Measurements from ENCODE around the gene PAF1. TPM values are rescaled to one million over a fixed set of nuclear protein-coding genes. Genes with fewer than 3 reads are reported as not detected.

Gene PAF1
- total and polyA plus RNA-seq, 2 of the 13 experiments (the other 11 are each of a cell fraction or from before 2014, with no cell fraction given): 30.2 to 31.1 TPM

DNA sequence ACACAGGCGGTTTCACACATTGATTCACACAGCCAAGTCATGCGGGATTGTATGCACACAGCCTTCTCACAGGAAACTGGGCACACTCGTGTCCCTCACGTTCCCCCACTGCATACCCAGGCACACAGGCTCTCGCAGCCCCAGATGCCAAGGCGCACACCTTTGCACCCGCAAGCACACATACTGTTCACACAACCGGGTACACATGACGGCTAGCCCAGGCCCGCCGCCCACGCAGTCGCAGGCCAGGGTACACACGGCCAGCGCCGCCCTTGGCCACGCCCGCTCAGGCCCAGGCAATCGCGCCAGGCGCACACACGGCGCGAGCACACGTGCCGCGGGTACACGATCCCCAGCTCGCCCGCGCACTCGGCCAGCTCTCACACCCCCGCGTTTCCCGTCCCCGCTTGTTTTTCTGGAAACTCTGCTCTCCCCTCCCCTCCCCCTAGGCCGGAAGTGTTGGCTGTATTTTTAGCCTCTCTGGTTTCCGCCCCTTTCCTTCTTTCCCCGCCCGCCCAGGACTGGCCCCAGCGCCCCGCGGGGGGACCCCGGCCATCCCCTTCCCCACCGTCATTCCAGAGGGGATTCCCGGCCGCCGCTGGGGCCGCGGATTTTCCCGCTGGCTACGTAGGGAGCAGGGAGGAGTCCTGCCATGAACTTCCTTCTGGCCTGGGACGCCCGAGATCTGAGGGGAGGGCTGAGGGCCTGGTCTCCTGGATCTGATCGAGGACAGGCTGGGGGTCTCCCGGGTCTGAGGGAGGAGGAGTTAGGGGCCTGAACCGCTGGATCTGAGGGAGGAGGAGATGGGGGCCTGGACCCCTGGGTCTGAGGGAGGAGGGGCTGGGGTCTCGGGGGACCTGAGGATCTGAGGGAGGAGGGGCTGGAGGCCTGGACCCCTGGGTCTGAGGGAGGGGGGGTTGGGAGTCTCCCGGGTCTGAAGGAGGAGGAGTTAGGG lies 11.7 kb upstream of the PAF1 start (continued):
- TF ChIP-seq, protein P1, sequence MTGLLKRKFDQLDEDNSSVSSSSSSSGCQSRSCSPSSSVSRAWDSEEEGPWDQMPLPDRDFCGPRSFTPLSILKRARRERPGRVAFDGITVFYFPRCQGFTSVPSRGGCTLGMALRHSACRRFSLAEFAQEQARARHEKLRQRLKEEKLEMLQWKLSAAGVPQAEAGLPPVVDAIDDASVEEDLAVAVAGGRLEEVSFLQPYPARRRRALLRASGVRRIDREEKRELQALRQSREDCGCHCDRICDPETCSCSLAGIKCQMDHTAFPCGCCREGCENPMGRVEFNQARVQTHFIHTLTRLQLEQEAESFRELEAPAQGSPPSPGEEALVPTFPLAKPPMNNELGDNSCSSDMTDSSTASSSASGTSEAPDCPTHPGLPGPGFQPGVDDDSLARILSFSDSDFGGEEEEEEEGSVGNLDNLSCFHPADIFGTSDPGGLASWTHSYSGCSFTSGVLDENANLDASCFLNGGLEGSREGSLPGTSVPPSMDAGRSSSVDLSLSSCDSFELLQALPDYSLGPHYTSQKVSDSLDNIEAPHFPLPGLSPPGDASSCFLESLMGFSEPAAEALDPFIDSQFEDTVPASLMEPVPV (CRISPR knock-in tag; IDR thresholded peaks at IDR 0.05): no peak
- TF ChIP-seq ISX (CRISPR knock-in tag; conservative IDR thresholded peaks at IDR 0.05) (no peak), ZNF781 (CRISPR knock-in tag; IDR thresholded peaks at IDR 0.05; ENCODE audit: borderline replicate concordance, not compliant biosample characterization) (no peak), ZNF326 (CRISPR knock-in tag; IDR thresholded peaks at IDR 0.05; ENCODE audit: borderline replicate concordance) (0 out of 2 replicates have a peak, but pooled peaks have one; percentile 54), MED13 (CRISPR knock-in tag; IDR thresholded peaks at IDR 0.05) (no peak), NR1H2 (CRISPR knock-in tag; IDR thresholded peaks at IDR 0.05; ENCODE audit: borderline replicate concordance, low read depth) (0 out of 2 replicates have a peak, but pooled peaks have one; percentile 7), ZNF33A (CRISPR knock-in tag; IDR thresholded peaks at IDR 0.05; ENCODE audit: borderline replicate concordance) (no peak), YEATS4 (CRISPR knock-in tag; IDR thresholded peaks at IDR 0.05; ENCODE audit: borderline replicate concordance) (0 out of 2 replicates have a peak, but pooled peaks have one; percentile 30), ZFAT (CRISPR knock-in tag; conservative IDR thresholded peaks at IDR 0.05) (no peak), TBX3 (IDR thresholded peaks at IDR 0.05; ENCODE audit: borderline replicate concordance) (peak; percentile 7; the same call in 1 of the 2 replicates), SSRP1 (CRISPR knock-in tag; IDR thresholded peaks at IDR 0.05) (no peak), TAF1 (CRISPR knock-in tag; IDR thresholded peaks at IDR 0.05) (no peak), ZFX (CRISPR knock-in tag; IDR thresholded peaks at IDR 0.05; ENCODE audit: low read depth) (no peak), AGO2 (optimal IDR thresholded peaks at IDR 0.05; ENCODE audit: low read depth, low read length) (peak; percentile 31), RELA (CRISPR knock-in tag; IDR thresholded peaks at IDR 0.05) (no peak), KDM5B (CRISPR knock-in tag; IDR thresholded peaks at IDR 0.05; ENCODE audit: borderline replicate concordance) (no peak)
- TF ChIP-seq, protein P2, sequence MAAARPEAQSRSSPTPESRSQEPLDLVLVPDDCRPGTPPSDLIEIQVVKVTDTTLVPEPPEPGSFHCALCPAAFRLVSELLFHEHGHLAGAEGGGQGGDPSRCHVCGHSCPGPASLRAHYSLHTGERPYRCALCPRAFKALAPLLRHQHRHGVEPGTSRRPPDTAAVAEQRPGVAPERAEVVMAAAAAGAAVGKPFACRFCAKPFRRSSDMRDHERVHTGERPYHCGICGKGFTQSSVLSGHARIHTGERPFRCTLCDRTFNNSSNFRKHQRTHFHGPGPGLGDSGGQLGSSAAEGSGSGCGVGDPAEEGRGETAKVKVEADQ (CRISPR knock-in tag; IDR thresholded peaks at IDR 0.05; ENCODE audit: borderline replicate concordance): 0 out of 2 replicates have a peak, but pooled peaks have one; percentile 19
- TF ChIP-seq, protein P3, sequence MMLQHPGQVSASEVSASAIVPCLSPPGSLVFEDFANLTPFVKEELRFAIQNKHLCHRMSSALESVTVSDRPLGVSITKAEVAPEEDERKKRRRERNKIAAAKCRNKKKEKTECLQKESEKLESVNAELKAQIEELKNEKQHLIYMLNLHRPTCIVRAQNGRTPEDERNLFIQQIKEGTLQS (CRISPR knock-in tag; IDR thresholded peaks at IDR 0.05): 0 out of 2 replicates have a peak, but pooled peaks have one; percentile 23
- TF ChIP-seq, protein P4, sequence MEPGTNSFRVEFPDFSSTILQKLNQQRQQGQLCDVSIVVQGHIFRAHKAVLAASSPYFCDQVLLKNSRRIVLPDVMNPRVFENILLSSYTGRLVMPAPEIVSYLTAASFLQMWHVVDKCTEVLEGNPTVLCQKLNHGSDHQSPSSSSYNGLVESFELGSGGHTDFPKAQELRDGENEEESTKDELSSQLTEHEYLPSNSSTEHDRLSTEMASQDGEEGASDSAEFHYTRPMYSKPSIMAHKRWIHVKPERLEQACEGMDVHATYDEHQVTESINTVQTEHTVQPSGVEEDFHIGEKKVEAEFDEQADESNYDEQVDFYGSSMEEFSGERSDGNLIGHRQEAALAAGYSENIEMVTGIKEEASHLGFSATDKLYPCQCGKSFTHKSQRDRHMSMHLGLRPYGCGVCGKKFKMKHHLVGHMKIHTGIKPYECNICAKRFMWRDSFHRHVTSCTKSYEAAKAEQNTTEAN (CRISPR knock-in tag; conservative IDR thresholded peaks at IDR 0.05): peak; percentile 58; the same call in 1 of the 2 replicates
- TF ChIP-seq, protein P5, sequence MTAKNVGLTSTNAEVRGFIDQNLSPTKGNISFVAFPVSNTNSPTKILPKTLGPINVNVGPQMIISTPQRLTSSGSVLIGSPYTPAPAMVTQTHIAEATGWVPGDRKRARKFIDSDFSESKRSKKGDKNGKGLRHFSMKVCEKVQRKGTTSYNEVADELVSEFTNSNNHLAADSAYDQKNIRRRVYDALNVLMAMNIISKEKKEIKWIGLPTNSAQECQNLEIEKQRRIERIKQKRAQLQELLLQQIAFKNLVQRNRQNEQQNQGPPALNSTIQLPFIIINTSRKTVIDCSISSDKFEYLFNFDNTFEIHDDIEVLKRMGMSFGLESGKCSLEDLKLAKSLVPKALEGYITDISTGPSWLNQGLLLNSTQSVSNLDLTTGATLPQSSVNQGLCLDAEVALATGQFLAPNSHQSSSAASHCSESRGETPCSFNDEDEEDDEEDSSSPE (CRISPR knock-in tag; IDR thresholded peaks at IDR 0.05): no peak
- TF ChIP-seq, protein P6, sequence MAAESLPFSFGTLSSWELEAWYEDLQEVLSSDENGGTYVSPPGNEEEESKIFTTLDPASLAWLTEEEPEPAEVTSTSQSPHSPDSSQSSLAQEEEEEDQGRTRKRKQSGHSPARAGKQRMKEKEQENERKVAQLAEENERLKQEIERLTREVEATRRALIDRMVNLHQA (CRISPR knock-in tag; IDR thresholded peaks at IDR 0.05): no peak

Measured in HepG2 (cell line).